Measurements from ENCODE around the gene LY6G5C. TPM values are rescaled to one million over a fixed set of nuclear protein-coding genes. Genes with fewer than 3 reads are reported as not detected.
A peak's percentile ranks its signal among the peaks of the same experiment; 100 is the strongest.

Gene LY6G5C
- total and polyA plus RNA-seq, 9 of the 15 experiments (the other 6 are each of a cell fraction or from before 2014, with no cell fraction given), result 0.10 to 0.67 (median 0.46) TPM; not detected in 4

GRCh38 chr6:31666337-31666965 is 14.4 kb downstream of the LY6G5C start:
- H3K4me1 ChIP-seq (replicated peaks in 1 of 2; ENCODE audit: control insufficient read depth in 2 of 2, insufficient read depth in 2 of 2, low read length in 2 of 2), result peaks cover 31 to 32% of the 10 kb centered on the region in 2 experiments; a peak in 4 of 5 replicates
- ChIA-PET CTCF (ENCODE audit: low intra/inter-chr PET ratio) (interaction anchor here (0.7 kb wide), 1 partner anchor 10 kb away, joined by 5 read pairs; no protein-coding TSS in a partner anchor), POLR2A (interaction anchor here (0.7 to 9.8 kb wide), 14 partner anchors 9 to 178 kb away, joined by 3 to 182 read pairs (median 5); partner anchors contain the start of genes ABHD16A, BAG6, CLIC1 and DDAH2)
- H3K27ac ChIP-seq (ENCODE audit: extremely low read depth, low read depth, low read length), result peak overlapping the region; percentile 97
- no peak for FAIRE-seq
- peak overlapping the region; percentile 79 for H2AFZ ChIP-seq (ENCODE audit: low read depth, low read length)
- TSS peak; percentile 44 for BruUV-seq (replicated peaks)
- WGBS (ENCODE audit: insufficient coverage, low coverage, missing lambda C conversion rate), result under 1% methylated on average over 15 of the region's 15 CpGs
- no peaks in the 10 kb centered on the region for H3K9me1 ChIP-seq (ENCODE audit: control insufficient read depth, insufficient read depth, low read length)
- no peaks in the 10 kb centered on the region for H3K9me3 ChIP-seq (replicated peaks; ENCODE audit: control insufficient read depth, insufficient read depth, low read depth, low read length)
- peak overlapping the region; percentile 66 for H3K4me3 ChIP-seq
- ATAC-seq, result no peak
- H4K20me1 ChIP-seq (replicated peaks; ENCODE audit: control insufficient read depth, insufficient read depth, low read length), result 0 out of 2 replicates have a peak, but pooled peaks cover 3% of the 10 kb centered on the region
- DNase-seq (ENCODE audit: extremely low read depth in 1 of 4, low spot score in 3 of 4), result peak in 2 of 4 experiments; percentile 37 to 53
- intact Hi-C loops (cut with micrococcal nuclease) (loop anchor here (10.0 kb wide), 1 partner anchor 508 kb away; the partner anchor contains the start of genes AGPAT1 and RNF5), in situ Hi-C loops (cut with MboI) (no loop called here)
- H3K27me3 ChIP-seq (ENCODE audit: control insufficient read depth in 2 of 2, insufficient read depth in 2 of 2, low read length in 2 of 2), result no peaks in the 10 kb centered on the region
- peaks cover 77% of the 10 kb centered on the region for H3K79me2 ChIP-seq (ENCODE audit: control insufficient read depth, insufficient read depth, low read length)
- H3K9ac ChIP-seq (ENCODE audit: insufficient read depth in 1 of 2, low read depth in 2 of 2, low read length in 2 of 2), result peak overlapping the region; percentile 96 to 97
- H3K4me2 ChIP-seq (ENCODE audit: insufficient read depth, low read length), result peak overlapping the region; percentile 90
- peaks cover 76% of the 10 kb centered on the region for H3K36me3 ChIP-seq (ENCODE audit: control insufficient read depth, insufficient read depth, low read length)
- no peak for TF ChIP-seq PTRF (tag; IDR thresholded peaks at IDR 0.05)
- peak in 1 of 2 experiments; percentile 77; a peak in 2 of 4 replicates for TF ChIP-seq HDAC1 (IDR thresholded peaks at IDR 0.05)
- peak; percentile 6; the same call in 1 of the 2 replicates for TF ChIP-seq ELF2 (CRISPR knock-in tag; IDR thresholded peaks at IDR 0.05)
- TF ChIP-seq ZNF253 (CRISPR knock-in tag; conservative IDR thresholded peaks at IDR 0.05), result peak; percentile 80; the same call in 1 of the 2 replicates
- peak; percentile 19 for TF ChIP-seq BRD9 (IDR thresholded peaks at IDR 0.05; ENCODE audit: low read depth, partially characterized antibody)
- 0 out of 2 replicates have a peak, but pooled peaks have one; percentile 78 for TF ChIP-seq GABPB2 (CRISPR knock-in tag; conservative IDR thresholded peaks at IDR 0.05)
- no peak for TF ChIP-seq MCM7 (IDR thresholded peaks at IDR 0.05)
- no peak for TF ChIP-seq SOX6 (IDR thresholded peaks at IDR 0.05)
- TF ChIP-seq ZHX1 (conservative IDR thresholded peaks at IDR 0.05; ENCODE audit: low read length), result no peak
- TF ChIP-seq NR0B1 (IDR thresholded peaks at IDR 0.05; ENCODE audit: partially characterized antibody), result no peak
- TF ChIP-seq TRIM28 (IDR thresholded peaks at IDR 0.05), result no peak
- TF ChIP-seq RAD51 (IDR thresholded peaks at IDR 0.05; ENCODE audit: borderline replicate concordance, low read depth), result no peak
- no peak for TF ChIP-seq CTCFL (IDR thresholded peaks at IDR 0.05; ENCODE audit: borderline replicate concordance, insufficient read depth, low read depth, low read length, poor library complexity, severe bottlenecking)
- TF ChIP-seq ZNF75A (CRISPR knock-in tag; IDR thresholded peaks at IDR 0.05), result no peak
- TF ChIP-seq KAT7 (CRISPR knock-in tag; IDR thresholded peaks at IDR 0.05; ENCODE audit: borderline replicate concordance), result 0 out of 2 replicates have a peak, but pooled peaks have one; percentile 8
- TF ChIP-seq ARNT (IDR thresholded peaks at IDR 0.05), result peak; percentile 52 to 85; a peak in 2 of 4 replicates
